Endothelial cell of umbilical vein (primary cell): Measurements from ENCODE around the gene CHMP5. TPM values are rescaled to one million over a fixed set of nuclear protein-coding genes. Genes with fewer than 3 reads are reported as not detected.

Source experiments
- BruUV-seq: library from RNA; stranded (reverse); fragments of 400-500 nt; replicated peaks from 2 replicates; lab custom pipeline; 2021; lab: Mats Ljungman, UMichigan
- CTCF ChIA-PET: fragments of 300-600, 350-600 bp; sonication (Branson Sonifier 250); formaldehyde crosslinking; loops from one replicate; lab custom pipeline; 2021; ENCODE audit warnings: antibody characterized with exemption, inconsistent platforms; lab: Charles Lee
- POLR2A ChIA-PET: fragments of 300-600, 350-600 bp; sonication (Branson Sonifier 250); formaldehyde crosslinking; loops from one replicate; lab custom pipeline; 2021; ENCODE audit warnings: antibody characterized with exemption, inconsistent platforms; lab: Charles Lee
- DNase-seq: peaks from one replicate; pipeline ENCODE4 v3.0.0-alpha.2; 2011; ENCODE audit warnings: low read depth, low spot score
- FAIRE-seq: peaks from 2 replicates; lab custom pipeline; 2011; peaks lifted over from hg19 to GRCh38; lab: Jason Lieb, UNC
- H2AFZ ChIP-seq: 2 replicates; pipeline ENCODE4 v1.6.0; 2012; ENCODE audit warnings: low read depth, low read length, control low read depth, inconsistent platforms
- H3K27ac ChIP-seq: 2 replicates; pipeline ENCODE4 v1.5.1; 2011; ENCODE audit warnings: low read depth, mild to moderate bottlenecking, control low read depth, low read length, moderate library complexity; ENCODE audit not compliant: insufficient read depth
- H3K27me3 ChIP-seq, 2 experiments: 2 replicates each; pipeline versions ENCODE4 v1.6.0 to v1.6.1; 2011; ENCODE audit warnings: low read length in 2 of 2, mixed read lengths in 1 of 2; ENCODE audit not compliant: control insufficient read depth in 2 of 2, insufficient read depth in 2 of 2
- H3K36me3 ChIP-seq, 2 experiments: 2 replicates in 1 of 2; 3 replicates in 1 of 2; pipeline ENCODE4 v1.5.1; 2011; ENCODE audit warnings: low read length in 2 of 2, mild to moderate bottlenecking in 1 of 2, moderate library complexity in 1 of 2; ENCODE audit not compliant: control insufficient read depth in 2 of 2, insufficient read depth in 2 of 2; ENCODE audit errors: extremely low read depth in 1 of 2
- H3K4me1 ChIP-seq: 3 replicates; pipeline ENCODE4 v1.5.1; 2011; ENCODE audit warnings: mild to moderate bottlenecking, low read length; ENCODE audit not compliant: control insufficient read depth, insufficient read depth; ENCODE audit errors: extremely low read depth
- H3K4me2 ChIP-seq: 2 replicates; pipeline ENCODE4 v1.6.1; 2011; ENCODE audit warnings: low read length, control low read depth, mixed read lengths; ENCODE audit not compliant: insufficient read depth
- H3K4me3 ChIP-seq, 3 experiments: fragments of 200-600 bp in 1 of 3; sonication (generic), shearing (Covaris generic) in 1 of 3; replicated peaks in 1 of 3; 2 replicates each; pipeline ENCODE4 v1.5.1; 2011 to 2016; ENCODE audit warnings: control low read depth in 3 of 3, low read length in 3 of 3, mild to moderate bottlenecking in 2 of 3, inconsistent platforms in 1 of 3, low read depth in 1 of 3, moderate library complexity in 1 of 3; ENCODE audit not compliant: insufficient read depth in 1 of 3
- H3K79me2 ChIP-seq: 2 replicates; pipeline ENCODE4 v1.6.0; 2012; ENCODE audit warnings: low read length, inconsistent platforms; ENCODE audit not compliant: control insufficient read depth, insufficient read depth
- H3K9ac ChIP-seq: replicated peaks from 2 replicates; pipeline ENCODE3; 2011; ENCODE audit warnings: low read length, control low read depth; ENCODE audit not compliant: insufficient read depth; ENCODE audit errors: extremely low read depth
- H3K9me1 ChIP-seq: replicated peaks from 3 replicates; pipeline ENCODE4 v1.6.0; 2011; ENCODE audit warnings: mild to moderate bottlenecking, low read length; ENCODE audit not compliant: control insufficient read depth, insufficient read depth; ENCODE audit errors: extremely low read depth
- H3K9me3 ChIP-seq: replicated peaks from 2 replicates; pipeline ENCODE4 v1.5.1; 2012; ENCODE audit warnings: low read length, inconsistent platforms; ENCODE audit not compliant: control insufficient read depth, insufficient read depth
- H4K20me1 ChIP-seq: replicated peaks from 2 replicates; pipeline ENCODE3; 2011; ENCODE audit warnings: mild to moderate bottlenecking, low read length; ENCODE audit not compliant: control insufficient read depth, insufficient read depth; ENCODE audit errors: extremely low read depth
- EZH2 ChIP-seq: IDR thresholded peaks from 2 replicates; pipeline ENCODE4 v1.6.1; 2012; ENCODE audit warnings: borderline replicate concordance, low read depth, mild to moderate bottlenecking, moderate library complexity, low read length, inconsistent platforms; ENCODE audit not compliant: severe bottlenecking
- FOS ChIP-seq: IDR thresholded peaks from 2 replicates; pipeline ENCODE4 v1.6.1; 2011; ENCODE audit warnings: mild to moderate bottlenecking, low read length, moderate library complexity, borderline replicate concordance; ENCODE audit not compliant: insufficient read depth
- GATA2 ChIP-seq: IDR thresholded peaks from 2 replicates; pipeline ENCODE4 v1.7.0; 2011; ENCODE audit warnings: low read depth, mild to moderate bottlenecking, moderate library complexity, mixed read lengths, low read length; ENCODE audit not compliant: insufficient read length, insufficient read depth
- JUN ChIP-seq: IDR thresholded peaks from 2 replicates; pipeline ENCODE4 v1.6.1; 2011; ENCODE audit warnings: borderline replicate concordance, low read depth; ENCODE audit not compliant: insufficient read length, insufficient read depth
- MYC ChIP-seq: IDR thresholded peaks from one replicate; pipeline ENCODE4 v1.6.1; 2011; ENCODE audit warnings: mild to moderate bottlenecking, low read depth, low read length
- POLR2A ChIP-seq: IDR thresholded peaks from 2 replicates; pipeline ENCODE4 v1.6.1; 2012; ENCODE audit warnings: low read depth, mild to moderate bottlenecking, control low read depth, low read length
- POLR2AphosphoS5 ChIP-seq: IDR thresholded peaks from 2 replicates; pipeline ENCODE4 v1.6.1; 2012; ENCODE audit warnings: low read depth, mild to moderate bottlenecking, control low read depth, low read length, moderate library complexity; ENCODE audit not compliant: insufficient read depth
- dilution Hi-C: fragments of 300-500 bp; cut with MboI; formaldehyde crosslinking; loops from one replicate; pipeline ENCODE4 v1.15.0; 2019; ENCODE audit warnings: low sequenced_read_pairs; ENCODE audit not compliant: extremely low pct_ligation_motif_present
- intact Hi-C: fragments of 100-400 bp; cut with micrococcal nuclease; formaldehyde crosslinking; loops from one replicate; pipeline ENCODE4 v1.10.0; 2022
- polyA plus RNA-seq, 4 experiments: library from polyadenylated mRNA; depleted of rRNA in 3 of 4; stranded (reverse) in 3 of 4; unstranded in 1 of 4; fragments of >200 nt; gene quantifications; 2 replicates each; pipeline versions ENCODE4 v1.2.1 to v1.2.3, GENCODE V29; 2011 to 2012; ENCODE audit warnings: missing spikeins in 1 of 4
- total RNA-seq: library from RNA; stranded (reverse); gene quantifications from 2 replicates; pipeline ENCODE4 v1.2.3, GENCODE V29; 2021
- TF ChIP-seq, protein P1 (sequence below): IDR thresholded peaks from 2 replicates; pipeline ENCODE4 v1.6.1; 2011; ENCODE audit not compliant: insufficient read depth, insufficient read length
- TF ChIP-seq, protein P2 (sequence below), 2 donors: IDR thresholded peaks; 1 replicate in 1 of 2; 2 replicates in 1 of 2; pipeline ENCODE4 v1.5.1; 2011; ENCODE audit warnings: low read length in 2 of 2, mild to moderate bottlenecking in 2 of 2, moderate library complexity in 2 of 2, control low read depth in 1 of 2, inconsistent platforms in 1 of 2, low read depth in 1 of 2; ENCODE audit not compliant: insufficient read depth in 1 of 2; ENCODE audit errors: extremely low read depth in 1 of 2

Gene CHMP5
- total and polyA plus RNA-seq, 2 donors (not counting 3 experiments of a cell fraction or from before 2014, with no cell fraction given), result 33.2 to 55.8 TPM

DNA sequence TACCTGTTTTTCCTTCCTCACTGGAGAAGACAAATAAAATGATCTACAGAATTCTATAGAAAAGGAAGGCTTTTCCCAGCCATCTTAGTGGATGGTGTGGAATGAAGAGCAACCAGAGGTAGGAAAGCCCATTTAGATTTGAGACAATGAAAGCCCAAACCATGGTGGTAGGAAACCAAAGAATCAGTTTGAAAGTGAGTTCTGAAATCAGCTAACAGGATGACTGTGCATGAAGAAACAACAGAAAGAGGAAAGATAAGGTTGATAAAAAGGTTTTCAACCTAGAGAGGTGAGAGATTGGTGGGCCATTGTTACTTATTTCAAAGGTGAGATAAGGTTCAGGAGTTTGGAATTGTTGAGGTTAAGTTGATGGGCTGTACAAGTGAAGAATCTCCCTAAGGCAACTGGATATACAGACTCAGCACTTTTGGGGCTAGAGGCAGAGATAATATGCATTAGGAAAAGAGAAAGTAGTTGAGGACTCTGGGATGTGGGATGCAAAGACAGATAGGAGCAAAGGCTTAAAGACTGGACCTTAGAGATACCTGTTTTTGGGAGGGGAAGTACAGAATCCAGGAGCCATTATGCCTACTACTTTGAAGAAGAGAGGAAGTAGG lies 2.4 kb downstream of the CHMP5 start:
- Histone ChIP-seq H3K4me3 (no peak overlapping the region), H3K79me2 (peaks cover 29% of the 10 kb centered on the region), H3K27ac (no peak overlapping the region), H3K9ac (no peak overlapping the region), H3K27me3 (no peaks in the 10 kb centered on the region), H4K20me1 (no peaks in the 10 kb centered on the region), H3K4me2 (no peak overlapping the region), H3K9me1 (no peaks in the 10 kb centered on the region), H3K36me3 (peaks cover 6% of the 10 kb centered on the region in 2 experiments), H3K9me3 (no peaks in the 10 kb centered on the region), H2AFZ (no peak overlapping the region), H3K4me1 (peaks cover 15% of the 10 kb centered on the region)
- CTCF ChIA-PET, result no interaction called here
- POLR2A ChIA-PET, result no interaction called here
- FAIRE-seq, result no peak
- TF ChIP-seq JUN (no peak), FOS (no peak), POLR2A (no peak), POLR2AphosphoS5 (no peak), GATA2 (no peak), MYC (no peak), EZH2 (no peak)
- TF ChIP-seq, protein P1, sequence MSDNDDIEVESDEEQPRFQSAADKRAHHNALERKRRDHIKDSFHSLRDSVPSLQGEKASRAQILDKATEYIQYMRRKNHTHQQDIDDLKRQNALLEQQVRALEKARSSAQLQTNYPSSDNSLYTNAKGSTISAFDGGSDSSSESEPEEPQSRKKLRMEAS, result no peak
- TF ChIP-seq, protein P2, sequence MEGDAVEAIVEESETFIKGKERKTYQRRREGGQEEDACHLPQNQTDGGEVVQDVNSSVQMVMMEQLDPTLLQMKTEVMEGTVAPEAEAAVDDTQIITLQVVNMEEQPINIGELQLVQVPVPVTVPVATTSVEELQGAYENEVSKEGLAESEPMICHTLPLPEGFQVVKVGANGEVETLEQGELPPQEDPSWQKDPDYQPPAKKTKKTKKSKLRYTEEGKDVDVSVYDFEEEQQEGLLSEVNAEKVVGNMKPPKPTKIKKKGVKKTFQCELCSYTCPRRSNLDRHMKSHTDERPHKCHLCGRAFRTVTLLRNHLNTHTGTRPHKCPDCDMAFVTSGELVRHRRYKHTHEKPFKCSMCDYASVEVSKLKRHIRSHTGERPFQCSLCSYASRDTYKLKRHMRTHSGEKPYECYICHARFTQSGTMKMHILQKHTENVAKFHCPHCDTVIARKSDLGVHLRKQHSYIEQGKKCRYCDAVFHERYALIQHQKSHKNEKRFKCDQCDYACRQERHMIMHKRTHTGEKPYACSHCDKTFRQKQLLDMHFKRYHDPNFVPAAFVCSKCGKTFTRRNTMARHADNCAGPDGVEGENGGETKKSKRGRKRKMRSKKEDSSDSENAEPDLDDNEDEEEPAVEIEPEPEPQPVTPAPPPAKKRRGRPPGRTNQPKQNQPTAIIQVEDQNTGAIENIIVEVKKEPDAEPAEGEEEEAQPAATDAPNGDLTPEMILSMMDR (IDR thresholded peaks at IDR 0.05; ENCODE audit: extremely low read depth in 1 of 2, insufficient read depth in 1 of 2, low read depth in 1 of 2, low read length in 2 of 2), result no peak
- DNase-seq, result no peak
- dilution Hi-C loops, result no loop called here
- BruUV-seq, result no TSS peak
- intact Hi-C loops, result no loop called here
